ENCODE data around the gene CLEC11A. TPM values are rescaled to one million over a fixed set of nuclear protein-coding genes. Genes with fewer than 3 reads are reported as not detected.
A peak's percentile ranks its signal among the peaks of the same experiment; 100 is the strongest.

CLEC11A gene
- total and polyA plus RNA-seq, 2 experiments from 2014 or later = 16.6 to 26.7 TPM

- no peak overlapping the region for H3K4me3 ChIP-seq
- no peaks in the 10 kb centered on the region for H3K9me3 ChIP-seq (ENCODE audit: low read depth)
- peak; percentile 94 to 98 for DNase-seq (ENCODE audit: low read depth in 1 of 2, low spot score in 1 of 2)
- no peak for TF ChIP-seq CTCF (IDR thresholded peaks at IDR 0.05; ENCODE audit: low read depth, low read length)
- H3K27ac ChIP-seq = no peak overlapping the region
- H3K27me3 ChIP-seq = peaks cover 3% of the 10 kb centered on the region
- H3K4me1 ChIP-seq (ENCODE audit: low read depth) = peaks cover 5% of the 10 kb centered on the region
- no peaks in the 10 kb centered on the region for H3K36me3 ChIP-seq
Observed at GRCh38 chr19:50728084-50728737, 5.0 kb downstream of the CLEC11A start.

- H3K4me1 ChIP-seq (ENCODE audit: low read depth) = peaks cover 5% of the 10 kb centered on the region
- H3K27ac ChIP-seq = no peak overlapping the region
- no peaks in the 10 kb centered on the region for H3K9me3 ChIP-seq (ENCODE audit: low read depth)
- H3K36me3 ChIP-seq = no peaks in the 10 kb centered on the region
- no peaks in the 10 kb centered on the region for H3K27me3 ChIP-seq
- no peak for DNase-seq (ENCODE audit: low read depth in 1 of 2, low spot score in 1 of 2)
- no peak for TF ChIP-seq CTCF (IDR thresholded peaks at IDR 0.05; ENCODE audit: low read depth, low read length)
- H3K4me3 ChIP-seq = no peak overlapping the region
Observed at GRCh38 chr19:50729894-50730293, 6.7 kb downstream of the CLEC11A start.

DNA sequence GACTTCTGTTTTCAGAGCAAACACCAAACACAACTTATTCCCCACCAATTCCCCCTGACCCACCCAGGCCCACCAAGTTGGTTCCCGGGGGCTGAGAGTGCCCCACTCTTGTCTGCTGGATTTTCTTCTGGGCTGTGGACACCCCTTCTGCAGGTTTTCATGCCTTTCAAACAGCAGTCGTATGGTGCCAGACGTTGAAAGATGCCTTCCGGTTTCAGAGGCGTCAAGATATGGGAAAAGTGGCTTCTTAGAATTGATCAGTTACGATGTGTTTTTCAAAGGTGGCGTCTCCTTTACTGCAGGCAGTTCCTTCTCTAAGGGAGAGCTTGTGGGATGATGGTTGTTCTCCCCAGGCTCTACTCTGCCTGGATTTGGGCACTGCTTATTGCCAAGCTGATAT lies 12.7 kb downstream of the CLEC11A start:
- Histone ChIP-seq H3K36me3 (no peaks in the 10 kb centered on the region), H3K9me3 (ENCODE audit: low read depth) (no peaks in the 10 kb centered on the region), H3K4me3 (no peak overlapping the region), H3K27me3 (no peaks in the 10 kb centered on the region), H3K4me1 (ENCODE audit: low read depth) (no peaks in the 10 kb centered on the region), H3K27ac (no peak overlapping the region)
- DNase-seq (ENCODE audit: low read depth in 1 of 2, low spot score in 1 of 2) = no peak
- no peak for TF ChIP-seq CTCF (IDR thresholded peaks at IDR 0.05; ENCODE audit: low read depth, low read length)

DNA sequence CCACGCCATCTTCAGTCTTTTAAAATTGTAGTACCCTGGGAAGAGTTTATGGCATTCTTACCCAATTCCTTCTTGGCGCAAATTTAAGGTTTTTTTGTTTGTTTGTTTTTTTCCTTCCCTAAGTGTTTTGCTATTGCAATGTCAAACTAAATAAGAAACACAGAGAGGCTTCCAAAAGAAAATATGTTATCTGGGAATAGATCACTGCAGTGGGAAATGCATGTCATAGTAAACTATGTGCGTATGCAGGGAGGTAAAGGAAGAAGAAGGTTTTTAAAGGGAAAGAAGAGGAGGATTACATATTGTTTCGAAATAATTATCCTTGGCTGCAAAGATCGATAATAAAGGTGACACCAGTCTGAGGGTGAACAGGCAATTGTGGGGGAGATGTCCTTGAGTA lies 13.2 kb downstream of the CLEC11A start:
- TF ChIP-seq CTCF (IDR thresholded peaks at IDR 0.05; ENCODE audit: low read depth, low read length) = no peak
- no peak for DNase-seq (ENCODE audit: low read depth in 1 of 2, low spot score in 1 of 2)
- Histone ChIP-seq H3K4me1 (ENCODE audit: low read depth) (no peaks in the 10 kb centered on the region), H3K36me3 (no peaks in the 10 kb centered on the region), H3K27me3 (no peaks in the 10 kb centered on the region), H3K4me3 (no peak overlapping the region), H3K9me3 (ENCODE audit: low read depth) (no peaks in the 10 kb centered on the region), H3K27ac (no peak overlapping the region)

GRCh38 chr19:50739132-50739913 lies 16.2 kb downstream of the CLEC11A start:
- H3K36me3 ChIP-seq = no peaks in the 10 kb centered on the region
- H3K27ac ChIP-seq = no peak overlapping the region
- no peak for DNase-seq (ENCODE audit: low read depth in 1 of 2, low spot score in 1 of 2)
- H3K27me3 ChIP-seq = no peaks in the 10 kb centered on the region
- no peak overlapping the region for H3K4me3 ChIP-seq
- H3K9me3 ChIP-seq (ENCODE audit: low read depth) = no peaks in the 10 kb centered on the region
- TF ChIP-seq CTCF (IDR thresholded peaks at IDR 0.05; ENCODE audit: low read depth, low read length) = no peak
- H3K4me1 ChIP-seq (ENCODE audit: low read depth) = no peaks in the 10 kb centered on the region
